GM23248 (cell line): ENCODE results near the gene INTS1.

Experiments
- EZH2 ChIP-seq: fragments of 200-600 bp; sonication (generic); IDR thresholded peaks from 2 replicates; pipeline ENCODE4 v1.6.1; 2018; ENCODE audit warnings: antibody characterized with exemption, mild to moderate bottlenecking; ENCODE audit not compliant: insufficient read depth, poor library complexity, severe bottlenecking
- EZH2phosphoT487 ChIP-seq: fragments of 200-600 bp; sonication (generic); IDR thresholded peaks from 2 replicates; pipeline ENCODE4 v1.6.1; 2018; ENCODE audit warnings: antibody characterized with exemption, moderate library complexity, mild to moderate bottlenecking, low read depth; ENCODE audit not compliant: insufficient read depth

DNA sequence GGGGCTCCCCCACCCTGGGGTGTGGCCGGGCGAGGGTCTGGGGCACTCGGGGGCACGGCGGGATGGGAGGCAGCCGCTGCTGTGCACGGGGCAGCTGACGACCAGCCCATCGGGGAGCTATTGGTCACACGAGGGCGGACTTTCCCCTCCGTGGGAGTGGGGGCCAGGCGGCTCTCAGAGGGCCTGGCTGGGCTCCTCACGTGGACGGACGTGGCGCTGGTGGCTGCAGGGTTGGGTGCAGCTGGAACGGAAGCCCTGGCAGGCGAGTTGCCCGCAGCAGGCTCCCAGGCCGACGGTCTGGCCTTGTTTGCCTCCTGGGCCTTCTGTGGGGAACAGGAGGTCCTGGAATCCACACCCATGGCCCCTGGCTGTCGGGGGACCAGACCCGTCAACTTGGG, 59.3 kb downstream of the INTS1 start:
- TF ChIP-seq EZH2phosphoT487 (no peak), EZH2 (no peak)
